ENCODE data around the gene SETD2. TPM values are rescaled to one million over a fixed set of nuclear protein-coding genes. Genes with fewer than 3 reads are reported as not detected.
A peak's percentile ranks its signal among the peaks of the same experiment; 100 is the strongest.

Gene SETD2
- total RNA-seq, 1 experiment from 2014 or later = 60.8 TPM

DNA sequence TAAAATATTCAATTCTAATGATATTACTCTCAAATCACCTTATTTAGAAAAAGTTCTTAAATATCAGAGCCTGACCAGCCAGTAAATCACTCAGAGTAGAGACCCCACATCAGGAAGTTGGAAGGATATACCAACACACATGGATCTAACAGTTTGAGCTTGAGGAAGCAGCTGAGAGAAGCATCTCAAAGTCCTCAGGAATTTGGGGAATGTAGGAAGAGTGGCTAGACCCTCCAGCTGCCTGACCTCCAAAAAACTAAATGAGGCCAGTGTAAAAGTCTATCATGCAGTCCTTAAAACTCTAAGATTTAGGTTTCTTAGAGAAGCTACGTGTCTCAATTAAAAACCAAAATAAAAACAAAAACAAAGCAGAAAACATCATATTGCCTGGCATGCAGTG, 55.4 kb downstream of the SETD2 start:
- H3K79me2 ChIP-seq (ENCODE audit: insufficient read depth, low read length) = no peaks in the 10 kb centered on the region
- no peak overlapping the region for H4K8ac ChIP-seq (replicated peaks; ENCODE audit: insufficient read length, low read depth, low read length)
- H3K14ac ChIP-seq (ENCODE audit: insufficient read depth, low read length) = no peak overlapping the region
- Mint-ChIP-seq H3K9me3 (no peaks in the 10 kb centered on the region), H3K4me3 (no peak overlapping the region), H3K27ac (peak overlapping the region; percentile 86 to 97 (median 94)), H3K4me1 (peaks cover 18 to 20% of the 10 kb centered on the region in 2 experiments), H3K27me3 (ENCODE audit: low read depth) (no peaks in the 10 kb centered on the region), H3K36me3 (ENCODE audit: insufficient read depth in 1 of 3, low read depth in 3 of 3) (peaks cover 7 to 51% (median 42%) of the 10 kb centered on the region in 3 experiments; a peak in 6 of 7 replicates)
- no peak overlapping the region for H2BK12ac ChIP-seq (ENCODE audit: insufficient read length, low read depth, low read length)
- no peak overlapping the region for H3K4ac ChIP-seq (ENCODE audit: low read depth, low read length)
- no peak overlapping the region for H2AFZ ChIP-seq (ENCODE audit: low read length)
- no peaks in the 10 kb centered on the region for H3K9me3 ChIP-seq (ENCODE audit: control insufficient read depth, low read depth, low read length)
- H3K27me3 ChIP-seq (ENCODE audit: insufficient read depth, low read length) = no peaks in the 10 kb centered on the region
- H4K91ac ChIP-seq (ENCODE audit: insufficient read length, low read depth, low read length) = no peak overlapping the region
- no peak overlapping the region for H4K5ac ChIP-seq (ENCODE audit: insufficient read length, low read depth, low read length)
- peaks cover 5% of the 10 kb centered on the region; the same call in 1 of the 2 replicates for H3K4me1 ChIP-seq (ENCODE audit: insufficient read depth, low read length)
- no peak overlapping the region for H3K27ac ChIP-seq (ENCODE audit: insufficient read length, low read depth, low read length)
- no peak for TF ChIP-seq CTCF (conservative IDR thresholded peaks at IDR 0.05)
- H3K79me1 ChIP-seq (ENCODE audit: insufficient read depth, low read depth, low read length, poor library complexity, severe bottlenecking) = no peaks in the 10 kb centered on the region
- no peaks in the 10 kb centered on the region for H4K20me1 ChIP-seq (ENCODE audit: control insufficient read depth, insufficient read depth, insufficient read length)
- H2BK15ac ChIP-seq (ENCODE audit: low read depth, low read length) = no peak overlapping the region
- H3K4me2 ChIP-seq (ENCODE audit: insufficient read depth, insufficient read length, low read length) = no peak overlapping the region
- no CpG with 5 or more reads among the region's 1 CpG for WGBS (ENCODE audit: extremely low coverage, insufficient read length, low lambda C conversion rate)
- H3K18ac ChIP-seq (ENCODE audit: insufficient read length, low read depth, low read length) = no peak overlapping the region
- H2BK20ac ChIP-seq (ENCODE audit: low read depth, low read length, poor library complexity, severe bottlenecking) = no peak overlapping the region
- no peak overlapping the region for H2BK120ac ChIP-seq (ENCODE audit: low read depth, low read length, poor library complexity, severe bottlenecking)
- no peak overlapping the region for H3K56ac ChIP-seq (ENCODE audit: insufficient read length, low read depth, low read length)
- H3T11ph ChIP-seq (ENCODE audit: low read length) = no peak overlapping the region
- no peak overlapping the region for H2AK5ac ChIP-seq (ENCODE audit: insufficient read length, low read length)
- no peak overlapping the region for H2BK5ac ChIP-seq (ENCODE audit: insufficient read length, low read length)
- DNase-seq = peak; percentile 35
- no peak overlapping the region for H3K23ac ChIP-seq (ENCODE audit: insufficient read length, low read depth, low read length)
- no peak overlapping the region for H3K9ac ChIP-seq (ENCODE audit: extremely low read depth, insufficient read length, low read length)
- no peaks in the 10 kb centered on the region for H3K23me2 ChIP-seq (ENCODE audit: insufficient read length, low read depth, low read length, poor library complexity, severe bottlenecking)

Measured in H9 (cell line).